Measurements from ENCODE around the gene VPS26A. TPM values are rescaled to one million over a fixed set of nuclear protein-coding genes. Genes with fewer than 3 reads are reported as not detected.
"Not testable (repeated sequence)": the region's sequence is repeated elsewhere in the genome, so short reads cannot be mapped to it uniquely, and the experiment has no call there.

Gene VPS26A
- total RNA-seq, 1 donor from 2014 or later = 56.6 TPM

DNA sequence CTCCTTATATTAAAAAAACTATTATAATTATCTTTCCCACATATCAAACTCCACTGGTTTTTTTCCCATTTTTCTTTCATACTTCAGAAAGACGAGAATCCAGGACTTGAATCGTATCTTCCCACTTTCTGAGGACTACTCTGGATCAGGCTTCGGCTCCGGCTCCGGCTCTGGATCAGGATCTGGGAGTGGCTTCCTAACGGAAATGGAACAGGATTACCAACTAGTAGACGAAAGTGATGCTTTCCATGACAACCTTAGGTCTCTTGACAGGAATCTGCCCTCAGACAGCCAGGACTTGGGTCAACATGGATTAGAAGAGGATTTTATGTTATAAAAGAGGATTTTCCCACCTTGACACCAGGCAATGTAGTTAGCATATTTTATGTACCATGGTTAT is 20.2 kb upstream of the VPS26A start:
- no peak for DNase-seq

DNA sequence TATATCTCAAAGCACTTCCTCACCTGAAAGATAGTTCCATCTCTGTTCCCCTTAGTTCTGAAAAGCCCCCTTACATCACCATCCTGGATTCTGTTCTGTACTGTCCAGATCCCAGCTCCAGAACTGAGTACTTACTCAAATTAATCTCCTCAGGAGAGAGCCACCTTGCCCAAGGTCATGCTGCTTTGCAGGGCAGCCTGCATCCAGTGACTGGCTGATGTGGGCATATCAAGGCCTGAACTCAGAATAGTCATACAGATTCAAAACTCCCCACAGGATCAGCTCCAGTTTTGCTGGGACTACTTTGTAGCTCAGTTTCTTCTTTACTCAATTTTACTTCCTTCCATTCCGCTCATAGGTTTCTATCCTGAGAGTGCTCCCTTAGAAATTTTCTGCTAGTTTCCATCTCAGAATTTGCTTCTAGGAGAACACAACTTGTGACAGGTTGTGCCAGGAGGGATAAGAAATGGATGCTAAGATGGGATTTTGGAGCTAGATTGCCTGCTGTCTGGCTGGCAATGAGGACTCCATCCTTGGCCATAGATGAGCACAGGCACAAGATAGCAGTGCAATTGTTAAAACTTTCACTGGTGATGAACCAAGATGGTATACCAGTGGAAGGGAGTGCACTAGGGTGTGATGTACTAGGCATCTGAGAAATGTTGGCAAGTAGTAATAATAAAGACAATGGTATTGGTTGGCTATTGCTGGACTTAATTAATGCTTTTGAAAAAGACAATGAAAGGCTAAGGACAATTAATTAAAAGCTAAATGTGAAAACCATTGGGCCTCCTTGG is 18.8 kb upstream of the VPS26A start:
- no peak for DNase-seq

DNA sequence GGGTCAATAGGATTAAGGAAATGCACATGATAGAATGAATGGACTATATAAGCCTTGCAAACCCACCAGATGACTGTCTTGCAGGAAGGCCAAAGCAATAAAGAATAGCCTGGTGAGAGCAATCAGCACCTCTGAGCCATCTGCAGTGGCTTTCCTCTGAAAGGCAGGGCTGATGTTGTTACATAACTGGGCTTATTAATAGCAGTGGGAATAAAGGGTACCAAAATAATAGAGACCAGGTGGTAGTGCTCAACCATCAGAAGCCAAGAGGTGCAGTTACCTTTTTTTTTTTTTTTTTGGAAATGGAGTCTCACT is 16.8 kb upstream of the VPS26A start:
- no peak for DNase-seq

DNA sequence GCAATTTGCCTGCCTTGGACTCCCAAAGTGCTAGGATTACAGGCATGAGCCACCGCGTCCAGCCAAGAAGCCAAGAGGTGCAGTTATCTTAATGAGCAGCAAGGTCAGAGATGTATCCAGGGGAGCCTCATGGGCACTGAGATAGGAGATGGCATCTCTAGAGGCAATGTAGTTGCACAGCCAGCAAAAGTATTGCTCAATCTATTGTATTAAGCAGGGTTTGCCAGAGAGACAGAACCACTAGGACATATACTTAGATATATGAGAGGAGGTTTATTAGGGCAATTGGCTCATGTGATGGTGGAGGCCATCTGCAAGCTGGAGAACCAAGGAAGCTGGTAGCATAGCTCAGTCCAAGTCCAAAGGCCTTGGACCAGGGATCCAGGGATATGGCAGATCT is 16.3 kb upstream of the VPS26A start:
- DNase-seq = no peak

DNA sequence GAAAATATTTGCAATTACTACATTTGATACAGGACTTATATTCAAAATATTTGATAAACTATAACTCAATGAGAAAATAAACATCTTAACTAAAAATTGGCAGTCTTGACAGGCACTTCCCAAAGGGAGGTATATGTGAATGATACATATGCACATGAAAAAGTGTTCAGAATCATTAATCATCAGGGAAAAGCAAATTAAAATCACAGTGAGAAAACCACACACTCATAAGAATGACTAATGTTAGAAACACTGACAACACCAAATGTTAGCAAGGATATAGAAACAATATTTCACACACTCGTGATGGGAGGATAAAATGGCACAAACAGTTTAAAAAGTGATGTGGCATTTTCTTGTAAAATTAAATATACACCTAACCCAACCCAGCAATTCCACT is 4.1 kb upstream of the VPS26A start:
- DNase-seq = no peak

DNA sequence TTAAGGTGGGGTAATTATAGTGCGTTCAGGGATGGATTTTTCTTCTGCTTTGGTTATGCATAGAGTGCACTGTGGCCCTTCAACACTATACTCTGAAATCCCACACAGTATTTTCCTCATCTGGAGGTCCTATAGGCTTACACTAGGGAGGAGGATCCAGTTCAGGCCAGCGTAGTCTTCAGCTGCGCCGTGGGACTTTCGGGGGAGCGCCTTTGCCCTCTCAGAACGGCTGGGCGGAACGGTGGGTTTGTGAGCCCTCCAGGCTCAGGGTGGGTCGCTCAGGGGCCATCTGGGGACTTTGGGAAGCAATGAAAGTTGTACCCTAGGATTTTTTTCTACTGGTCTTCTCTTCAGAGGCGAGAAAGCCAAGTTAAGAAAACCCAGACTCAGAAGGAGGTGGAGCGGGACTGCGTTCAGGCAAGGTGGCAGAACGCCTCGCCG is 652 bp upstream of the VPS26A start:
- no peak for DNase-seq

DNA sequence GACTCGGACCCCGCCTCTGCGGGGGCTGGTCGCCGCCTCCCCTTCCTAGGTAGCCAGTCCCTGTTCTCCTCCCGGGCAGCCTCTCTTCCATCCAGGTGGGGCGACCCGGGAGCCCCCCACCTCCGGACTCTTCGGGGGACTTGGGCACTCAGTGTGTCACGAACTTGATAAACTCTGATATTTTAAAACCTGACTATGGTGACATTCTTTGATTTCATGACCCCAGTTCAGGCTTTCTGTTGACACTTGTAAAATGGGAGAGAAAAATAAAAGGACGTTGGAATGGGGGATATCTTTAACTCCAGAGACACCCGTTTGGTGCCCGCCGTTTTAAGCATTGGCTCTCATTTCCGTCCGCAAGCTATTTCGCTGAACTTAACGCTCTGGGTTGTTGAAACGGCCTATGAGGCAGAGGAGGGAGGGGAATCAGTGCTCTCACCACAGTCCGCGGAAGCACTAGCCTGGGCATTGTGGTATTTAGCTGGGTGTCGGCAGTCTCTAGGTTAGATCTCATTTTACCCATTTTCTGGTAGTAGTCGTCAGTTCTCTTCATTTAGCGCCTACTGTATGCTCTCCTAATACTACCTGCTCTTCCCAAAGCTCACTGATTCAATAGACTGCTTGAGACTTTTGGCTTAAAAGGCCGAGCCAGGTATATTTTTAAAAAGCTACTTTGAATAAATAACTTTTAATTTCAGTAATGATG is 738 bp downstream of the VPS26A start:
- DNase-seq = peak; percentile 30

DNA sequence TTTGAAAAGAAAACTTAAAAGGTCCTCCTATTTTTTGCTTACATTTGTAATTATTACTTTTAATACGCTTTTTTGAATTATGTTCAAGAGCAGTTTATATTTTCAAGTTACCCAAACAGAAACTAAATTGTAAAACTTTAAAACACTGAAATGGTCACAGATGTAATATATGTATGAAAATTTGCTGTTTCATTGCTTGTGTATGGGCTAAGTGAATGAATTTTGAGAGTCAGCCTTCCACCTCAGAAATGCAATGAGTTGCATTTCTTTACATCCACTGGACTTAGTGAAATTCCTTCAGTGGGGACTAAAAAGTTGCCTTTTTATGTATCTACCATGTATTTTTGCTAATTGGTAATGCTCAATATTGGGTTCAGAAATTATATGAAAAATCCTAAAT is 1.6 kb downstream of the VPS26A start:
- no peak for DNase-seq

DNA sequence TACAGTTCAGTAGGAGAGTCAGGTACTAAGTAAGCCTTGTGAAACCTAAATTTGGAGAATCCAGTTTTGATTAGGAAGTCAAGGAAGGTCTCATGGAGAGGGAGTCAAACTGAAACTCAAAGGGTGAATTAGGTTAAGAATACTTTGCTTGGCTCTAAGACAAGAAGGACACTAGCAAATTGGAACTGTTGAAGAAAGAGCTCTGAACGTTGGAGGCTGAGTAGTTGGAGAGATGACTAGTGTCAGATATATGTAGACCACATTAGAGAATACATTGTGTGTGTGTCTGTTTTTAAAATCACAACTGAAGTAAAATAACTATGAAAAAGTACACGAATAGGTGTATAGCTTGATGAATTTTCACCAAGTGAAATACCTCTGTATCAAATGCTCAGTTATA is 6.3 kb downstream of the VPS26A start:
- no peak for DNase-seq

DNA sequence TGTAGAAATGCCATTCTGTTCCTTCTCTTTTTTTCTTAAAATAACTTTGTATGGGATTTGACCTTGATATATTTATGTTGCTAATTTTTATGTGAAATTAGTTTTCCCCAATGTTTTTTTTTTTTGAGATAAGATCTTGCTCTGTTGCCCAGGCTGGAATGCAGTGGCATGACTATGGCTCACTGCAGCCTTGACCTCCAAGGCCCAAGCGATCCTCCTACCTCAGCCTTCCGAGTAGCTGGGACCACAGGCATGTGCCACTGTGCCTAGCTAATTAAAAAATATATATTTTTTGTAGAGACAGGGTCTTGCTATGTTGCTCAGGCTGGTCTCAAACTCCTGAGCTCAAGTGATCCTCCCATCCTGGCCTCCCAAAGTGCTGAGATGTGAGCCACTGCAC is 16.0 kb downstream of the VPS26A start:
- DNase-seq = no peak

DNA sequence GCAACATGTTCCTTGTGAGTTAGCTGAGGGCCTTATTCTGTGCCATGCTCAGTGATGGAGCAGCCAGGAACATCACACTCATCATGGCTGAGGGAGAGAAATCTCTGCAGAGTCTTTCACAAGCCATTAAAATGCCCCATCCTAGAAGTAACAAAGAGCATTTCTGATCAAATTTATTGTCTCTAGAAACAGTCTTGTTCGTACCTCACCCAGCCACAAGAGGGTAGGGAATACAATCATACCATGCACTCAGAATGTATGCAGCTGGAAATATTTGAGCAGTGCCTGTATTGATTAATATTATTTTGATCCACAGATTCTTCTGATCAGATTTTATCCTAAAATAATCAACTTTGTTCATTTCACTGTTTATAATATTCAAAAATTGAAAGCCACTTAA is 17.3 kb downstream of the VPS26A start:
- no peak for DNase-seq

DNA sequence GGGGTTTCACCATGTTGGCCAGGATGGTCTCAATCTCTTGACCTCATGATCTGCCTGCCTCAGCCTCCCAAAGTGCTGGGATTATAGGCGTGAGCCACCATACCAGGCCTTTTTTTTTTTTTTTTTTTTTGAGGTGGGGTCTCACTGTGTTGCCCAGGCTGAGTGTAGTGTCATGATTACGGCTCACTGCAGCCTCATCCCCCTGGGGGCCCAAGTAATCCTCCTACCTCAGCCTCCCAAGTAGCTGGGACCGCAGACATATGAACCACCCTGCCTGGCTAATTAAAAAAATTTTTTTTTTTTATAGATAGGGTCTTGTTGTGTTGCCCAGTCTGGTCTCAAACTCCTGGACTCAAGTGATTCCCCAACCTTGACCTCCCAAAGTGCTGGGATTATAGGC is 18.1 kb downstream of the VPS26A start:
- not testable (repeated sequence) for DNase-seq

DNA sequence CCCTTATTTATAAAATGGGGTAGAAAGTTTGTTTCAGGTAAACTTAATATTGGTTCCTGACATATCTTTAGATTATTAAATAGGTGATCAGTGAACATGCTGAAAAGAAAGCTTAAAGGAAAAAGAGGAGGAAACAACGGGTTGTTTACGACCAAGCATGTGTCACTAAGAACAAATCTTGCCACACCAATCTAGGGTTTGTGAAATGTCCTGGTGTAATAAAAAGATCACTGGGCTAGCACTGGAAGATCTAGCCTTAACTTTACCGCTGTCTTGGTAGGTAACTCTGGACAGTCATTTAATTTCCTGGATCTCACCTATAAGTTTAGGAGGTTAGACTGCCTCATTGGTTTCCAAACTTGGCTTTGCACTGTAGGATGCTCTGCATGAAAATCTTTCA is 19.0 kb downstream of the VPS26A start:
- DNase-seq = no peak

DNA sequence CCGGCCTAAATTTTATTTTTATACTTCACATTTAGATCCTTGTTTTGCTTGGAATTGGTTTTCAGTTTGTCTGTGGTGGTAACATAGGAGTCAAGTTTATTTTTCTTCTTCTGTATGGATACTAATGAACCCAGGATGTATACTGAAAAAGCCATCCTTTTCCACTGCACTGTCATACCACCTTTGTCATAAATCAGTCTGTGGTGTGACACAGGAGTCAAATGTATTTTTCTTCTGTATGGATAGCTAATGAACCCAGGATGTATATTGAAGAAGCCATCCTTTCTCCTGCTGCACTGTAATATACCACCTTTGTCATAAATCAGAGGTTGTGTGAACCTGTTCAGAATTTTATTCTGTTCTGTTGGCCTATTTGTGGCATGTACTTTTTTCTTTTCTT is 21.4 kb downstream of the VPS26A start:
- no peak for DNase-seq

DNA sequence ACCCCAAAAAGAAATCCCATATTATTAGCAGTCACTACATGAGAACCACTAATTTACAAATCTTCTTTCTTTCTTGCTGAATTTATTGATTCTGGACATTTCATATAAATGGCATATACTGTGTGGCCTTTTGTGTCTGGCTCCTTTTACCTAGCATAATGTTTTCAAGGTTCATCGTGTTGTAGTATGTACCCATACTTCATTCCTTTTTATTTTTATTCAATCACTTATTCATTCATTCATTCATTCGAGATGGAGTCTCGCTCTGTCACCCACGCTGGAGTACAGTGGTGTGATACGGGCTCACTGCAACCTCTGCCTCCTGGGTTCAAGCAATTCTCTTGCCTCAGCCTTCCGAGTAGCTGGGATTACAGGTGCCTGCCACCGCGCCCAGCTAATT is 21.9 kb downstream of the VPS26A start:
- no peak for DNase-seq

DNA sequence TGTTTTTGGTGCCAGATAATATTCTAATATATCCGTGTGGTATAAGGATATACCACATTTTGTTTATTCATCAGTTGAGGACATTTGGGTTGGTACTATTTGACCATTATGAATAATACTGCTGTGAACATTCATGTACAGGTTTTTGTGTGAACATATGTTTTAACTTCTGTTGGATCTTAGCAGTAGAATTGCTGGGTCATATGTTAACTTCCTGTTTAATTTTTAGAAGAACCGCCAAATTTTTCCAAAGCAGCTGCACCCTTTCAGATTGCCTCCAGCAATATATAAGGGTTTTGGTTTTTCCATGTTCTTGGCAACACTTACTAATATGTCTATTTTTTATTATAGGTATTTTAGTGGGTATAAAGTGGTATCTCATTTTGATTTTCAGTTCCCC is 22.8 kb downstream of the VPS26A start:
- no peak for DNase-seq

DNA sequence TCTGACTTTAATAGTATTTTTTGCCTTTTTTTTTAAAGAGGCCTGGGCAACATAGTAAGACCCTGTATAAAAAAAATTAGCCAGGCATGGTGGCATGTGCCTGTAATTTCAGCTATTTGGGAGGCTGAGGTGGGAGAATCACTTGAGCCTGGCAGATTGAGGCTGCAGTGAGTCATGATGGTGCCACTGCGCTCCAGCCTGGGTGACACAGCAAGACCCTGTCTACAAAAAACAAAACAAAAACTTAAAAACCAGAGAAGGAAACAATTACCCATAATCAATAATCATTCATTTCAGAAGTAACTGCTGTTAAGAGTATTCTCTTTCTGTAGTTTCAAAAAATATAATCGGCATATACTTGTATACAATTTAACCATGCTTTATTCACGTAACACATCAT is 28.0 kb downstream of the VPS26A start:
- DNase-seq = no peak

DNA sequence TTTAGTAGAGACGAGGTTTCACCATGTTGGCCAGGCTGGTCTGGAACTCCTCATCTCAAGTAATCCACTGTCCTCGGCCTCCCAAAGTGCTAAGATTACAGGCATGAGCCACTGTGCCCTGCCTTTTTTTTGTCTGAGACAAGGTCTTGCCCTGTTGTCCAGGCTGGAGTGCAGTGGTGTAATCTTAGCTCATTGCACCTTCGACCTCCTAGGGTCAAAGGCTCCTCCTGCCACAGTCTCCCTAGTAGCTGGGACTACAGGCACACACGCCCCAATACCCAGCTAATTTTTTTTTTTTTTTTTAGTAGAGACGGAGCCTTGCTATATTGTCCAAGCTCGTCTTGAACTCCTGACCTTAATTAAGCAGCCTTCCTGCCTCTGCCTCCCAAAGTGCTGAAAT is 29.2 kb downstream of the VPS26A start:
- no peak for DNase-seq

DNA sequence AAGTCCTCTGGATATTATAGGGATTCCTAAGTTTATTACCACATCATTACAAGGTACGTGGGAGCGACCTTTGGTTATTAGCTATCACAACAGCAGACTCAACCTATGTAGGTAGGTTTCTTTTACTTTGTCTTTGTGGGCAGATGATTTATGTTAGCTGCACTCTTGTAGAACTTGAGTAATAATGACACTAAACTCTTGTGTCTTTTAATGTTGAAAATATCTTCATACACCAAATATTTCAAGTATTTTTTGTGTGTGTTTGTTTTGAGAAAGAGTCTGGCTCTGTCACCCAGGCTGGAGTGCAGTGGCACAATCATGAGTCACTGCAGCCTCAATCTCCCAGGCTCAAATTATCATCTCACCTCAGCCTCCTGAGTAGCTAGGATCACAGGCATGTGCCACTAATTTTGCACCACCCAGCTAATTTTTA is 36.8 kb downstream of the VPS26A start:
- no peak for DNase-seq

DNA sequence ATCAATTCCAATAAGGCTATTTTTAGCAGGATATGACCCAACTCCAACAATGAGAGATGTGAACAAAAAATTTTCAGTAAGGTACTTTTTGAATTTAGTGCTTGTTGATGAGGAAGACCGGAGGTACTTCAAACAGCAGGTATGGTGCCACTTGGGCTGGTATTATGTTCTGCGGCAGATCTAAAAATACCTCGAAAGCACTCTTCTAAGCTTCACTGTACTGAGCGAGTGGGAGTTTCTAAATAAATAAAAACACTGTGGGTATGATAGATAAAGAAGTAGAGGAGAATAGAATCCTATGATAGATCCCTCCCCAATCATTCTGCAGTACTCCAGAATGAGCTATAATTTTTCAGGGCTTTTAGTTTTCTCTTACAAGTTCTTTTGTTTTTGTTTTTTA is 44.5 kb downstream of the VPS26A start:
- no peak for DNase-seq

DNA sequence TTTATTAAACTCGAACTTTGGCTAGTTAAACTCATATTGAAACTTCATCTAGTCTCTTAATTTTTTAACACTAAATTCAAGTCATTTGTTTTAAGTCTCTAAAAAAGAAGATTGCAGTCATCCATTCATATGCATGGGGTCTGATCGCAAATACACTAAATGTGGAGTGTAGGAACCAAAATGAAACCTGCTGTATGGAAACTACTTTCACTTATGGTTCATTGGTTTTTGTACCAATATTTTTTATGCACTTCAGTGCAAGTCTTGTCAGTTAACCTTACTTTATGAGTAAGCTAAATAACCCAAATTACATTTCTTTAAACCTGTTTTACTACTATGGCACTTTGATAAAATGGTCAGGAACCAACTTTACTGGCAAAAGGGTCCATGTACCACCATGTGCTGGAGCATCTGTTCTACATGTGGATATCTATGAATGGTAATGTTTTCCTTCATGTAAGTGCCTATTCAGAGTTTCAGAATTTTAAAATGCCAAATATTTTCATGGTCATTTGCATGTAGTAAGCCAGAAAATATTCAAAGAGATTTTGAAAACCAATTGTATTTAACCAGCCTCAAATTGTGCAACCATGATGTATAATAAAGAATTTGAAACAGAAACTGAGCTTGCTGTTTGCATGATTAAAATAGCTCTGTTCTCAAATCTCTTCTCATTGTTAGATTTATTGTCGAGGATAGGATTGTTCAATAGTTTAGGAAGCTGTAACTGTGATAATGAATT is 48.4 kb downstream of the VPS26A start:
- no peak for DNase-seq

DNA sequence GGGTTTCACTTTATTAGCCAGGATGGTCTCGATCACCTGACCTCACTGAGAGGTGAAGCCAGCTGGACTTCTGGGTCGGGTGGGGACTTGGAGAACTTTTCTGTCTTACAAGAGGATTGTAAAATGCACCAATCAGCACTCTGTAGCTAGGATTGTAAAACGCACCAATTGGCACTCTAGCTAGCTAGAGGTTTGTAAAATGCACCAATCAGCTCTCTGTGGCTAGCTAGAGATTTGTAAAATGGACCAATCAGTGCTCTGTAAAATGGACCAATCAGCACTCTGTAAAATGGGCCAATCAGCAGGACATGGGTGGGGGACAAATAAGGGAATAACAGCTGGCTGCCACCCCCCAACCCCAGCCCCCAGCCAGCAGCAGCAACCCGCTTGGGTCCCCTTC is 51.3 kb downstream of the VPS26A start:
- not testable (repeated sequence) for DNase-seq

DNA sequence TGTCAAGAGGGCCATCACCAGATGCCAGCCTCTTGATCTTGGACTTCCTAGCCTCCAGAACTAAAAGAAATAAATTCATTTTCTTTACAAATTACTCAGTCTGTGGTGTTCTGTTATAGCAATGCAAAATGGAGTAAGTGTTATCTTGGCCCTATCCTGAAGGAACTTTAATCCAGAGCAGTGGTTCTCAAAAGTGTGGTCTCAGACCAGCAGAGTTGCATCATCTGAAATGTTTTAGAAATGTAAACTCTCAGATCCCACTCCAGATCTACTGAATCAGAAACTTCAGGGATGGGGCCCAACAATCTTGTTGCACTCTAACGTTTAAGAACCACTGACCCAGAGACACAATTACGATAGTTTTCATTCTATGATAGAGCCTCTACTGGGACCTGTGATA is 52.8 kb downstream of the VPS26A start:
- no peak for DNase-seq

Data from occipital lobe (tissue), 2 donors.